GM18519 (cell line): ENCODE measurements around the gene KIAA1143.

Experiments used
- ATAC-seq: cut with Tn5 transposase; IDR thresholded peaks from one replicate; pipeline ENCODE4 v1.9.1; 2021; ENCODE audit warnings: mild to moderate bottlenecking, moderate library complexity; ENCODE audit not compliant: unreplicated experiment, low FRiP score

The KIAA1143 gene

GRCh38 chr3:44761424-44762169 is at the start of gene KIAA1143, which contains the start of gene KIF15:
Gene KIAA1143 (minus strand): TSS chr3:44761619. CDS start chr3:44761602, 17 bp downstream.
Gene KIF15 (plus strand): TSS chr3:44761794. CDS start chr3:44761866, 72 bp downstream.
- ATAC-seq, result no peak

- no peak for ATAC-seq
These were observed 44.5 kb upstream of the KIAA1143 start for GRCh38 chr3:44805960-44806359.

- no peak for ATAC-seq
These were observed 41.9 kb upstream of the KIAA1143 start for GRCh38 chr3:44803298-44803697.

- ATAC-seq, result no peak
These were observed 40.6 kb upstream of the KIAA1143 start for GRCh38 chr3:44802011-44802410.

- ATAC-seq, result no peak
These were observed 33.8 kb upstream of the KIAA1143 start for GRCh38 chr3:44795197-44795596.

- no peak for ATAC-seq
These were observed 21.5 kb upstream of the KIAA1143 start for GRCh38 chr3:44782891-44783290.

- ATAC-seq, result no peak
These were observed 10.7 kb upstream of the KIAA1143 start for GRCh38 chr3:44772099-44772442.

GRCh38 chr3:44771424-44772098 is 10.1 kb upstream of the KIAA1143 start:
- ATAC-seq, result no peak

- no peak for ATAC-seq
These were observed 2.8 kb upstream of the KIAA1143 start for GRCh38 chr3:44764248-44764647.

GRCh38 chr3:44762690-44763089 is 1.3 kb upstream of the KIAA1143 start:
- ATAC-seq, result no peak

- ATAC-seq, result no peak
These were observed 805 bp upstream of the KIAA1143 start for GRCh38 chr3:44762170-44762677.

- ATAC-seq, result no peak
These were observed 357 bp downstream of the KIAA1143 start for GRCh38 chr3:44761101-44761423.

- ATAC-seq, result no peak
These were observed 26.7 kb downstream of the KIAA1143 start for GRCh38 chr3:44734646-44735168.

GRCh38 chr3:44729384-44729910 is 32.0 kb downstream of the KIAA1143 start, which contains the start of gene ZNF501:
Gene ZNF501 (plus strand): TSS chr3:44729635. CDS start chr3:44734422, 4,787 bp downstream.
- peak; percentile 79 for ATAC-seq

- ATAC-seq, result no peak
These were observed 39.4 kb downstream of the KIAA1143 start for GRCh38 chr3:44722103-44722401.

GRCh38 chr3:44721231-44722102 is 40.0 kb downstream of the KIAA1143 start:
- ATAC-seq, result no peak

GRCh38 chr3:44712455-44713075 is 48.9 kb downstream of the KIAA1143 start, which contains the start of gene ZNF502:
Gene ZNF502 (plus strand): TSS chr3:44712660. CDS start chr3:44720262, 7,602 bp downstream.
- ATAC-seq, result no peak
